ENCODE results near the gene TRIO. TPM values are rescaled to one million over a fixed set of nuclear protein-coding genes. Genes with fewer than 3 reads are reported as not detected.

The TRIO gene
- polyA plus RNA-seq, 1 of the 3 experiments (the other 2 are of a cell fraction): 229 TPM

- no peak for DNase-seq
- Histone ChIP-seq H3K9me2 (no peaks in the 10 kb centered on the region), H3K27me3 (ENCODE audit: insufficient read depth) (no peaks in the 10 kb centered on the region), H3K79me2 (ENCODE audit: insufficient read depth) (peaks cover 100% of the 10 kb centered on the region), H2AFZ (ENCODE audit: low read depth) (no peak overlapping the region), H3K27ac (ENCODE audit: low read depth in 2 of 2, low read length in 1 of 2) (no peak overlapping the region), H3K9me3 (no peaks in the 10 kb centered on the region), H3K9ac (no peak overlapping the region), H3K36me3 (replicated peaks in 1 of 2; ENCODE audit: control insufficient read depth in 1 of 2, insufficient read depth in 2 of 2, low read length in 1 of 2) (peaks cover 54% of the 10 kb centered on the region in 2 experiments), H3F3A (replicated peaks; ENCODE audit: insufficient read depth) (peaks cover 25% of the 10 kb centered on the region), H3K4me3 (ENCODE audit: low read depth in 2 of 2, low read length in 1 of 2) (no peak overlapping the region), H3K4me2 (no peak overlapping the region), H4K20me1 (ENCODE audit: insufficient read depth) (peaks cover 60% of the 10 kb centered on the region), H3K4me1 (ENCODE audit: control insufficient read depth in 1 of 2, insufficient read depth in 2 of 2, low read depth in 1 of 2, low read length in 1 of 2) (peaks cover 0 to 11% of the 10 kb centered on the region in 2 experiments; a peak in 1 of 4 replicates)
- no peak for TF ChIP-seq EZH2phosphoT487 (IDR thresholded peaks at IDR 0.05; ENCODE audit: borderline replicate concordance, low read depth)
- peak; percentile 21; the same call in 1 of the 2 replicates for TF ChIP-seq NFIC (IDR thresholded peaks at IDR 0.05; ENCODE audit: borderline replicate concordance)
- TF ChIP-seq TCF12 (IDR thresholded peaks at IDR 0.05): no peak
- WGBS (ENCODE audit: low lambda C conversion rate): 89% methylated on average over 6 of the region's 6 CpGs
- CTCF ChIA-PET: interaction anchor here (1.0 to 1.8 kb wide), 3 partner anchors 10 to 254 kb away, joined by 3 to 6 read pairs (median 4); partner anchors contain the start of gene OTULINL
- POLR2A ChIA-PET: no interaction called here
These were observed 184.5 kb downstream of the TRIO start for GRCh38 chr5:14327624-14328023.

- H3K9me3 ChIP-seq: no peaks in the 10 kb centered on the region
- H3K9ac ChIP-seq: no peak overlapping the region
- H3K4me2 ChIP-seq: no peak overlapping the region
- peaks cover 59% of the 10 kb centered on the region for H4K20me1 ChIP-seq (ENCODE audit: insufficient read depth)
- no peaks in the 10 kb centered on the region for H3K9me2 ChIP-seq
- 97% methylated on average over 14 of the region's 14 CpGs for WGBS (ENCODE audit: low lambda C conversion rate)
- peaks cover 22% of the 10 kb centered on the region for H3F3A ChIP-seq (replicated peaks; ENCODE audit: insufficient read depth)
- H3K27me3 ChIP-seq (ENCODE audit: insufficient read depth): no peaks in the 10 kb centered on the region
- no peak overlapping the region for H2AFZ ChIP-seq (ENCODE audit: low read depth)
- H3K79me2 ChIP-seq (ENCODE audit: insufficient read depth): peaks cover 100% of the 10 kb centered on the region
- H3K4me1 ChIP-seq (ENCODE audit: control insufficient read depth in 1 of 2, insufficient read depth in 2 of 2, low read depth in 1 of 2, low read length in 1 of 2): peaks cover 0 to 11% of the 10 kb centered on the region in 2 experiments; a peak in 1 of 4 replicates
- POLR2A ChIA-PET: no interaction called here
- peaks cover 53 to 59% of the 10 kb centered on the region in 2 experiments for H3K36me3 ChIP-seq (replicated peaks in 1 of 2; ENCODE audit: control insufficient read depth in 1 of 2, insufficient read depth in 2 of 2, low read length in 1 of 2)
- H3K4me3 ChIP-seq (ENCODE audit: low read depth in 2 of 2, low read length in 1 of 2): no peak overlapping the region
- no peak overlapping the region for H3K27ac ChIP-seq (ENCODE audit: low read depth in 2 of 2, low read length in 1 of 2)
- no peak for TF ChIP-seq TCF12 (IDR thresholded peaks at IDR 0.05)
- no peak for TF ChIP-seq EP300 (IDR thresholded peaks at IDR 0.05; ENCODE audit: borderline replicate concordance in 1 of 2, low read depth in 1 of 2, low read length in 1 of 2)
- CTCF ChIA-PET: interaction anchor here (1.1 to 2.6 kb wide), 4 partner anchors 9 to 340 kb away, joined by 3 to 12 read pairs (median 4); no protein-coding TSS in a partner anchor
- DNase-seq: no peak
These were observed 185.0 kb downstream of the TRIO start for GRCh38 chr5:14328144-14328543.

- no peak for DNase-seq
- peaks cover 0 to 11% of the 10 kb centered on the region in 2 experiments; a peak in 1 of 4 replicates for H3K4me1 ChIP-seq (ENCODE audit: control insufficient read depth in 1 of 2, insufficient read depth in 2 of 2, low read depth in 1 of 2, low read length in 1 of 2)
- H3K27ac ChIP-seq (ENCODE audit: low read depth in 2 of 2, low read length in 1 of 2): no peak overlapping the region
- H2AFZ ChIP-seq (ENCODE audit: low read depth): no peak overlapping the region
- H3K9me2 ChIP-seq: no peaks in the 10 kb centered on the region
- no peaks in the 10 kb centered on the region for H3K9me3 ChIP-seq
- H3K4me3 ChIP-seq (ENCODE audit: low read depth in 2 of 2, low read length in 1 of 2): no peak overlapping the region
- no peaks in the 10 kb centered on the region for H3K27me3 ChIP-seq (ENCODE audit: insufficient read depth)
- ChIA-PET POLR2A (no interaction called here), CTCF (interaction anchor here (1.2 to 2.6 kb wide), 2 partner anchors 21 to 34 kb away, joined by 4 to 12 read pairs; no protein-coding TSS in a partner anchor)
- WGBS (ENCODE audit: low lambda C conversion rate): 88% methylated on average over 2 of the region's 2 CpGs
- no peak for TF ChIP-seq FOXJ3 (CRISPR knock-in tag; IDR thresholded peaks at IDR 0.05)
- no peak for TF ChIP-seq CHD2 (IDR thresholded peaks at IDR 0.05; ENCODE audit: low read length, partially characterized antibody)
- no peak for TF ChIP-seq FOXM1 (IDR thresholded peaks at IDR 0.05; ENCODE audit: low read depth)
- no peak for TF ChIP-seq TCF12 (IDR thresholded peaks at IDR 0.05)
- TF ChIP-seq RAD21 (IDR thresholded peaks at IDR 0.05; ENCODE audit: low read length): no peak
- TF ChIP-seq SIN3A (IDR thresholded peaks at IDR 0.05; ENCODE audit: borderline replicate concordance, low read depth, low read length): no peak
- no peak for TF ChIP-seq MAX (IDR thresholded peaks at IDR 0.05; ENCODE audit: low read depth)
- no peak for TF ChIP-seq EP300 (IDR thresholded peaks at IDR 0.05; ENCODE audit: borderline replicate concordance in 1 of 2, low read depth in 1 of 2, low read length in 1 of 2)
- no peak overlapping the region for H3K4me2 ChIP-seq
- H3K9ac ChIP-seq: no peak overlapping the region
- peaks cover 64 to 67% of the 10 kb centered on the region in 2 experiments for H3K36me3 ChIP-seq (replicated peaks in 1 of 2; ENCODE audit: control insufficient read depth in 1 of 2, insufficient read depth in 2 of 2, low read length in 1 of 2)
- peaks cover 19% of the 10 kb centered on the region for H3F3A ChIP-seq (replicated peaks; ENCODE audit: insufficient read depth)
- H4K20me1 ChIP-seq (ENCODE audit: insufficient read depth): peaks cover 74% of the 10 kb centered on the region
- H3K79me2 ChIP-seq (ENCODE audit: insufficient read depth): peaks cover 100% of the 10 kb centered on the region
These were observed 187.1 kb downstream of the TRIO start for GRCh38 chr5:14330291-14330690.
